Measurements from ENCODE around the gene PCMTD2. TPM values are rescaled to one million over a fixed set of nuclear protein-coding genes. Genes with fewer than 3 reads are reported as not detected.

PCMTD2 gene
- total RNA-seq, 4 donors from 2014 or later = 34.5 to 58.9 (median 47.8) TPM

DNA sequence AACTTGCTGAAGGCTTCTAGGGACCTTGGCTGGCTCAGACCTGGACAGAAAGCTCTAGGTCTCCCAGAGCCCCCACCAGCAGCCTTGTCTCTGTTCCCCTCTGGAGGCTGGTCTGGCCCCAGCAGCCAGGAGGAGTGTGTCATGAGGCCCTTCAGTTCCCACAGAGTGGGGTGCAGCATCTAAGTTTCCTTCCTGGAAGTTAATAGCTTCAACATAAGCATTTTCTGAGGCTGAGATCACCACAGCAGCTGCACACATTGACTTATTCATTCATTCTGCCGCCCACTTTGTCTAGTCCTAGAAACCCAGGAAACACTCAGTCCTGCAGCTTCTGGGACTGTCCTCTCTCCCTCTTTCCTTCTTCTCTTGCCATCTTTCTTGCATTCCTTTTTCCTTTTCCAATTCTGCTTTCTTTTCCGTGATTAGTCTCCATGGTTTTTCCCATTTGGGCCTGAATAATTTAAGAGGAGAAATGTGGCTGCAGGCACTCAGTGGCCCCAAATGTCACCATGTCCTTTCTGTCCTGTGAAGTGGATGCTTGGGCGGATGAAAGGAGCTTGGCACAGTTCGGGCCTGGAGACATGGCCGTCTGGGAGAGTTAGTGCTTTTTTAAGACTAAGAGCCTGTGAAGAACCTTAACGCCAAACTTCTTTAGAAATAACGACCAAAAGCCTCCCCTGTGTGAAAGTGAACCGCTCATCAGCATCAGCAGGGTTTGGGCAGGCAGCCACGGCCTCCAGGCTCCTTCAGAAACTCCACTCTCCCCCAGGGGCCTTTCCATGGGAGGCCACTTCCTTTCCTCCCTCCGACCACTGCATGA, 31.0 kb upstream of the PCMTD2 start:
- Histone ChIP-seq H3K27ac (no peak overlapping the region), H3K9me3 (no peaks in the 10 kb centered on the region), H3K4me1 (peaks cover 0 to 21% (median 10%) of the 10 kb centered on the region in 3 donors), H3K4me3 (no peak overlapping the region), H3K27me3 (peaks cover 0 to 23% (median 0%) of the 10 kb centered on the region in 4 donors), H3K36me3 (no peaks in the 10 kb centered on the region)
- intact Hi-C loops (cut with DNase I) = no loop called here
- DNase-seq = no peak
- TF ChIP-seq, protein P1, sequence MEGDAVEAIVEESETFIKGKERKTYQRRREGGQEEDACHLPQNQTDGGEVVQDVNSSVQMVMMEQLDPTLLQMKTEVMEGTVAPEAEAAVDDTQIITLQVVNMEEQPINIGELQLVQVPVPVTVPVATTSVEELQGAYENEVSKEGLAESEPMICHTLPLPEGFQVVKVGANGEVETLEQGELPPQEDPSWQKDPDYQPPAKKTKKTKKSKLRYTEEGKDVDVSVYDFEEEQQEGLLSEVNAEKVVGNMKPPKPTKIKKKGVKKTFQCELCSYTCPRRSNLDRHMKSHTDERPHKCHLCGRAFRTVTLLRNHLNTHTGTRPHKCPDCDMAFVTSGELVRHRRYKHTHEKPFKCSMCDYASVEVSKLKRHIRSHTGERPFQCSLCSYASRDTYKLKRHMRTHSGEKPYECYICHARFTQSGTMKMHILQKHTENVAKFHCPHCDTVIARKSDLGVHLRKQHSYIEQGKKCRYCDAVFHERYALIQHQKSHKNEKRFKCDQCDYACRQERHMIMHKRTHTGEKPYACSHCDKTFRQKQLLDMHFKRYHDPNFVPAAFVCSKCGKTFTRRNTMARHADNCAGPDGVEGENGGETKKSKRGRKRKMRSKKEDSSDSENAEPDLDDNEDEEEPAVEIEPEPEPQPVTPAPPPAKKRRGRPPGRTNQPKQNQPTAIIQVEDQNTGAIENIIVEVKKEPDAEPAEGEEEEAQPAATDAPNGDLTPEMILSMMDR (IDR thresholded peaks at IDR 0.05) = no peak
- no peak for TF ChIP-seq POLR2A (IDR thresholded peaks at IDR 0.05)
- 63 to 76% methylated on average over 9 to 10 of the region's 10 CpGs for WGBS, 2 donors

DNA sequence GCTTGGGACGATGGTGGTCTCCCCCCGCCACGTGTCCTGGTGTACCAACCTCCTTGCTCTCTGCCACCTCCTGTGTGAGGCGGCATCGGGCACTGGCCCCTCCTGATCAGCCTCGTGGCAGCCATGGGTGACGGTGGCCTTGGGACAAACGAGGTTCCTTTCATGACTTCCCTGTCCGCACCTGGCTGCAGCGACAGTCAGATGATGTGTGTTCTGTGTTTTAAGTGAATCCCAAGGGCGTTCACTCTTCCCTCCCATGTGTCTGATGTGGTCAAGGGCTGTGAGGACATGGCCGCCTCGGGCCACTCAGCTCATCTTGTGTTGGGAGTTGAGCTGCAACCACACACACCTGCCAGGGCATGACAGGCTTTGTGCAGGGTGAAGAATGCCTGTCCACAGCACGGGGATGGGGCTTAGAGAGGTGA, 30.4 kb upstream of the PCMTD2 start:
- no peaks in the 10 kb centered on the region for H3K36me3 ChIP-seq
- no peak overlapping the region for H3K4me3 ChIP-seq
- H3K4me1 ChIP-seq = peaks cover 0 to 21% (median 10%) of the 10 kb centered on the region in 3 donors
- intact Hi-C loops (cut with DNase I) = no loop called here
- no peak for TF ChIP-seq POLR2A (IDR thresholded peaks at IDR 0.05)
- TF ChIP-seq, protein P1 (IDR thresholded peaks at IDR 0.05) = no peak
- 50 to 75% methylated on average over 1 to 4 of the region's 14 CpGs for WGBS, 2 donors
- H3K27me3 ChIP-seq = peaks cover 0 to 16% (median 0%) of the 10 kb centered on the region in 4 donors
- H3K27ac ChIP-seq = no peak overlapping the region
- H3K9me3 ChIP-seq = no peaks in the 10 kb centered on the region
- DNase-seq = no peak

DNA sequence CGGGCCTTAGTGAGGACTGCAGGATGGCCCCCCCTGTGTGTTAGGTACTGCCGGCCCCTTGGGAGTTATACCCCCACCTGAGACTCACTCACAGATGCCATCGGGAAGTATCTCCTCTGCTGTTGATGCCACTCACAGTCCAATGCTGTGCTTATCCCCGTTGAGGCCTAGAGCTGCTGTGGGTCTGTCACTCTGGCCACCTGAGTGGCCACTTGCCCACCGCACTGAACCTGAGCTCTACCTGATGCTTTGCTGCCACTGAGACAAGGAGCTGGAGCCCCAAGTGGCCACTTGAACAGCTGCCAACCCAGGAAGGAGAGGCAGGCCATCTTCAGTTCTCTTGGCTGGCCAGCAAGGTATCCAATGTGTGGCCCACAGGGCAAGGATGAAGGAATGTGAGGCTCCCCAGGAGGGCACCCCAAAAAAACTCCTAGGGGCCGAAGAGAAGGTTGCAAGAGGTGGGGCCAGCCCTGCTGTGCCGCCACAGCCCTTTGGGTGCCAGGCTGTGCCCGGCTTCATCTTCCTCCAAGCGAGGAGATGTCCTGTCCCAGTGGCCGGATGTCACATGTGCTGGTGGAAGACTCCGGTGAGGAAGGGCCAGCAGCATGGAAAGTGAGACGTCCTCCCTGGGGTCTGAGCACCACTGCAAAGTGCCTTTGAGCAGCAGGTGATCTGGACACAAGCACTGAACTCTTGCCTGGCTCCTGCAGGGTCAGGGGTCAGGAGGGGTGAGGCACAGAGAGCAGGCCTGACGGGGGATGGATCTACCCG, 29.5 kb upstream of the PCMTD2 start:
- no peaks in the 10 kb centered on the region for H3K36me3 ChIP-seq
- peaks cover 0 to 21% (median 10%) of the 10 kb centered on the region in 3 donors for H3K4me1 ChIP-seq
- H3K27ac ChIP-seq = no peak overlapping the region
- no peak for DNase-seq
- no peak for TF ChIP-seq POLR2A (IDR thresholded peaks at IDR 0.05)
- TF ChIP-seq, protein P1 (IDR thresholded peaks at IDR 0.05) = no peak
- intact Hi-C loops (cut with DNase I) = no loop called here
- no peak overlapping the region for H3K4me3 ChIP-seq
- H3K27me3 ChIP-seq = peaks cover 0 to 8% (median 0%) of the 10 kb centered on the region in 4 donors
- no peaks in the 10 kb centered on the region for H3K9me3 ChIP-seq
- WGBS, 2 donors = 80 to 91% methylated on average over 7 to 9 of the region's 14 CpGs

DNA sequence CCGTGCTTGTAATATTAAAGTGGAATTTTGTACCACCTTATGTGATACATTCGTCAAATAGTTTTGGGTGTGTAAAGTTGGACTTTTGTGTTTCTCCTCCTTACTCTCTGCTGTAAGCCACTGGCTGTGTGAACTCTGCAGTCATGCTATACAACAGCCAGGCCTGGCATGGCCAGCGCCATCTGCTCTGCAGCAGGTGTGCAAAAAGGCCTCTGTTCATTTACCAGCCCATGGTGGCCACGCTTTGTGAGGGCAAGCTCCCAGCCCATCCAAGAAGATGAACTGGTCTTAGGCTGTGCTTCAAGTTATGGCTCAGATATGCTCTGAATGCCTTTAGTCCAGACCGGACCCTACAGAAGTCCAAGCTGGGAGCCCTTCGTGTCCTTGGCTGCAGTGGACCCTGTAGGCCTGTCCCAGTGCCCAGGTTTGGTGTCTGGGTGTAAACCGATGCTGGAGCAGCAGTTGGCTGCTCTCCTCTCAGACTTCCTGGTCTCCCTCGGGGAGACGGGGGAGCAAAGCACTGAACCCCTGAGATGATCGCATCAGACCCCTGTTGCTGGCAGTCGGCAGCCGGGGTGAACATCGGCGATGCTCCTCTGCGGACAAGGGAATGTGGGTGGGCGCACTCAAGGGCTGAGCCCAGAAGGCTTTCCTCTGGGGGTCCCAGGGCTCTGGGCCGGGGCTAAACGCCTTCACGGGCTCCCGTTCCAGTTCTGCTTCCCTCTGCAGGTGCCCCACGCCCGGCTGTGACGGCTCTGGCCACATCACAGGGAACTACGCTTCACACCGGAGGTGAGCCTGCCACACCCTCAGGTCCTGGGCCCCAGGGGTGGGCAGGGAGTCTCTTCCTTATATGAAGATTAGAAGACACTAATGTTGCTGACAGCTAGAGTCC, 28.6 kb upstream of the PCMTD2 start:
- DNase-seq = no peak
- intact Hi-C loops (cut with DNase I) = no loop called here
- H3K27ac ChIP-seq = no peak overlapping the region
- 73 to 86% methylated on average over 6 to 7 of the region's 25 CpGs for WGBS, 2 donors
- no peaks in the 10 kb centered on the region for H3K36me3 ChIP-seq
- H3K4me3 ChIP-seq = no peak overlapping the region
- H3K4me1 ChIP-seq = peaks cover 0 to 20% (median 10%) of the 10 kb centered on the region in 3 donors
- no peaks in the 10 kb centered on the region for H3K9me3 ChIP-seq
- peaks cover 0 to 7% (median 0%) of the 10 kb centered on the region in 4 donors for H3K27me3 ChIP-seq
- TF ChIP-seq, protein P1 (IDR thresholded peaks at IDR 0.05) = no peak
- no peak for TF ChIP-seq POLR2A (IDR thresholded peaks at IDR 0.05)
